ENCODE results near the gene KRT39.

GRCh38 chr17:40993839-40994238 lies 27.1 kb upstream of the KRT39 start, which contains the start of gene KRTAP3-3:
- TF ChIP-seq CTCF (IDR thresholded peaks at IDR 0.05; ENCODE audit: borderline replicate concordance, extremely low read depth, low read length, poor library complexity, severe bottlenecking) (no peak), EZH2 (IDR thresholded peaks at IDR 0.05; ENCODE audit: borderline replicate concordance, low read depth, low read length, severe bottlenecking) (no peak)

All from DND-41 (cell line).